K562 (cell line): ENCODE results near the gene ATP4B. TPM values are rescaled to one million over a fixed set of nuclear protein-coding genes. Genes with fewer than 3 reads are reported as not detected.

Experiments
- ATAC-seq: fragments of 200-7000 bp; cut with Tn5 transposase; 3 replicates; pipeline ENCODE4 v1.9.1; 2020; ENCODE audit warnings: moderate library complexity
- BruUV-seq: library from RNA; stranded (reverse); fragments of 400-500 nt; replicated peaks from 2 replicates; lab custom pipeline; 2021; lab: Mats Ljungman, UMichigan
- CTCF ChIA-PET: fragments of 300-600 bp; formaldehyde crosslinking; extraction: SDS; loops from one replicate; lab custom pipeline; 2021; ENCODE audit warnings: low intra/inter-chr PET ratio; lab: Yijun Ruan, JAX
- POLR2A ChIA-PET: fragments of 300-600, 350-650 bp; sonication (Branson Sonifier 250); formaldehyde crosslinking; extraction: SDS; loops from one replicate; lab custom pipeline; 2021; ENCODE audit warnings: antibody characterized with exemption, inconsistent platforms; lab: Yijun Ruan, JAX
- DNase-seq, 4 experiments: peaks; one replicate each; pipeline versions ENCODE4 v3.0.0 to v3.0.0-alpha.2; 2011 to 2018; ENCODE audit warnings: low spot score in 3 of 4, mixed read lengths in 3 of 4; ENCODE audit errors: extremely low read depth in 1 of 4
- FAIRE-seq: peaks from 2 replicates; lab custom pipeline; 2011; peaks lifted over from hg19 to GRCh38; lab: Jason Lieb, UNC
- H2AFZ ChIP-seq: 2 replicates; pipeline ENCODE4 v1.6.0; 2011; ENCODE audit warnings: low read depth, low read length, control low read depth, inconsistent platforms
- H3K27ac ChIP-seq: fragments of 200-600 bp; 3 replicates; pipeline ENCODE4 v1.8.0; 2011; ENCODE audit warnings: low read depth, mild to moderate bottlenecking, control low read depth, inconsistent platforms, low read length, moderate library complexity, mixed read lengths; ENCODE audit errors: extremely low read depth
- H3K27me3 ChIP-seq, 2 experiments: fragments of 300-600 bp in 1 of 2; 2 replicates in 1 of 2; 3 replicates in 1 of 2; pipeline versions ENCODE4 v1.6.0 to v1.8.0; 2011; ENCODE audit warnings: inconsistent platforms in 2 of 2, low read length in 2 of 2, mild to moderate bottlenecking in 1 of 2, mixed read lengths in 1 of 2, moderate library complexity in 1 of 2; ENCODE audit not compliant: control insufficient read depth in 2 of 2, insufficient read depth in 2 of 2
- H3K36me3 ChIP-seq: fragments of 300-600 bp; 3 replicates; pipeline ENCODE4 v1.8.0; 2011; ENCODE audit warnings: mild to moderate bottlenecking, low read length, inconsistent platforms; ENCODE audit not compliant: control insufficient read depth, insufficient read depth
- H3K4me1 ChIP-seq, 2 experiments: fragments of 200-600 bp in 1 of 2; replicated peaks in 1 of 2; 2 replicates in 1 of 2; 3 replicates in 1 of 2; pipeline versions ENCODE4 v1.5.1 to v1.8.0; 2011; ENCODE audit warnings: inconsistent platforms in 2 of 2, low read length in 2 of 2, mild to moderate bottlenecking in 1 of 2, mixed read lengths in 1 of 2, moderate library complexity in 1 of 2; ENCODE audit not compliant: control insufficient read depth in 2 of 2, insufficient read depth in 2 of 2
- H3K4me2 ChIP-seq: 2 replicates; pipeline ENCODE4 v1.6.1; 2011; ENCODE audit warnings: low read length, control low read depth, inconsistent platforms, mixed read lengths; ENCODE audit not compliant: insufficient read depth
- H3K4me3 ChIP-seq: fragments of 200-600 bp; sonication (generic), shearing (Covaris generic); 2 replicates; pipeline ENCODE4 v1.5.1; 2016; ENCODE audit warnings: control low read depth, inconsistent platforms
- H3K79me2 ChIP-seq: fragments of 200-600 bp; 3 replicates; pipeline ENCODE4 v1.8.0; 2011; ENCODE audit warnings: low read length, inconsistent platforms; ENCODE audit not compliant: control insufficient read depth, insufficient read depth
- H3K9ac ChIP-seq, 2 experiments: 2 replicates each; pipeline versions ENCODE4 v1.6.0 to v1.6.1; 2011; ENCODE audit warnings: low read depth in 2 of 2, low read length in 2 of 2, control low read depth in 1 of 2, inconsistent platforms in 1 of 2, mild to moderate bottlenecking in 1 of 2, mixed read lengths in 1 of 2; ENCODE audit not compliant: insufficient read depth in 1 of 2
- H3K9me1 ChIP-seq: one replicate; pipeline ENCODE4 v1.6.0; 2011; ENCODE audit warnings: inconsistent platforms, mild to moderate bottlenecking, low read length, moderate library complexity; ENCODE audit not compliant: control insufficient read depth, insufficient read depth
- H3K9me3 ChIP-seq: replicated peaks from 2 replicates; pipeline ENCODE4 v1.5.1; 2011; ENCODE audit warnings: low read depth, low read length, inconsistent platforms; ENCODE audit not compliant: control insufficient read depth, insufficient read depth
- H4K20me1 ChIP-seq: replicated peaks from 2 replicates; pipeline ENCODE4 v1.6.1; 2011; ENCODE audit warnings: low read length, inconsistent platforms, mixed read lengths; ENCODE audit not compliant: control insufficient read depth, insufficient read depth
- CHCHD3 ChIP-seq: fragments of 250-450 bp; sonication (Bioruptor Pico); IDR thresholded peaks from 2 replicates; pipeline ENCODE4 v2.1.2; 2022; ENCODE audit warnings: mild to moderate bottlenecking
- CHD4 ChIP-seq: fragments of 200-600 bp; sonication (generic); IDR thresholded peaks from 3 replicates; pipeline ENCODE4 v1.6.1; 2012; ENCODE audit warnings: low read depth, mild to moderate bottlenecking, mixed read lengths, low read length, inconsistent platforms; ENCODE audit not compliant: insufficient read depth, insufficient replicate concordance, poor library complexity, severe bottlenecking
- CTBP1 ChIP-seq: fragments of 450-650 bp; IDR thresholded peaks from 2 replicates; pipeline ENCODE4 v1.6.1; 2016; ENCODE audit warnings: borderline replicate concordance
- FOXJ2 ChIP-seq: fragments of 200-800 bp; sonication (Bioruptor generic); IDR thresholded peaks from 2 replicates; pipeline ENCODE4 v1.6.1; 2016; ENCODE audit warnings: missing genetic modification characterization, missing compliant biosample characterization
- MAFK ChIP-seq: IDR thresholded peaks from 2 replicates; pipeline ENCODE4 v1.6.1; 2011; ENCODE audit warnings: low read length, improper control_type of control experiment
- MED1 ChIP-seq: sonication (generic); formaldehyde crosslinking; IDR thresholded peaks from 2 replicates; pipeline ENCODE4 v1.8.1; 2023; ENCODE audit warnings: missing genetic modification reagents, borderline replicate concordance
- RFX1 ChIP-seq: fragments of 450-650 bp; IDR thresholded peaks from 2 replicates; pipeline ENCODE4 v1.6.1; 2016; ENCODE audit warnings: mild to moderate bottlenecking, moderate library complexity
- SRF ChIP-seq, 2 experiments: fragments of 250-450, 450-650 bp in 1 of 2; sonication (Bioruptor Pico) in 1 of 2; sonication (generic) in 1 of 2; formaldehyde crosslinking; IDR thresholded peaks; 2 replicates each; pipeline versions ENCODE4 v1.5.0 to v1.5.1; 2020 to 2022; ENCODE audit warnings: mild to moderate bottlenecking in 1 of 2, missing genetic modification reagents in 1 of 2
- ZC3H8 ChIP-seq: fragments of 450-650 bp; IDR thresholded peaks from 2 replicates; pipeline ENCODE4 v1.6.1; 2017
- ZNF766 ChIP-seq: fragments of 200-800 bp; sonication (Bioruptor generic); conservative IDR thresholded peaks from 2 replicates; pipeline ENCODE4 v1.6.1; 2016; ENCODE audit warnings: missing genetic modification characterization, missing compliant biosample characterization
- WGBS: fragments of 100-300 bp; shearing (Covaris generic); methylation state at CpG from one replicate; pipeline ENCODE4 v1.1.6; 2016; ENCODE audit warnings: low coverage, mixed read lengths; ENCODE audit not compliant: insufficient coverage; ENCODE audit errors: missing lambda C conversion rate; 5-methylcytosine and 5-hydroxymethylcytosine counted together
- in situ Hi-C: fragments of 300-500 bp; cut with MboI; formaldehyde crosslinking; loops from 4 replicates; pipeline ENCODE4 v1.15.0; 2018; ENCODE audit warnings: inconsistent platforms, mixed read lengths
- intact Hi-C: fragments of 100-400 bp; cut with micrococcal nuclease; formaldehyde crosslinking; loops from 2 replicates; pipeline ENCODE4 v1.14.2; 2022
- polyA plus RNA-seq, 8 experiments: library from polyadenylated mRNA; depleted of rRNA in 4 of 8; stranded (reverse) in 5 of 8; unstranded in 3 of 8; fragments of >200 nt; fragmentation: Nextera tagmentation in 2 of 8; fragmentation: Illumina TruSeq in 1 of 8; extraction: Ambion mirVana in 2 of 8; extraction: Trizol in 1 of 8; gene quantifications; 2 replicates each; pipeline versions ENCODE4 v1.2.1 to v1.2.3, GENCODE V29; 2011 to 2014; ENCODE audit warnings: inconsistent platforms in 1 of 8, missing spikeins in 1 of 8
- total RNA-seq, 7 experiments: library from RNA; depleted of rRNA in 6 of 7; stranded (reverse); fragments of >200 nt in 6 of 7; fragmentation: Illumina TruSeq in 2 of 7; extraction: Trizol in 2 of 7; gene quantifications; 2 replicates each; pipeline versions ENCODE4 v1.2.1 to v1.2.3, GENCODE V29; 2011 to 2021; ENCODE audit warnings: low replicate concordance in 1 of 7
- TF ChIP-seq, protein P1 (sequence below): fragments of 450-650 bp; formaldehyde crosslinking; IDR thresholded peaks from 2 replicates; pipeline ENCODE4 v1.4.0; 2020; ENCODE audit warnings: mild to moderate bottlenecking

Gene ATP4B
- total and polyA plus RNA-seq, 9 of the 15 experiments (the other 6 are each of a cell fraction or from before 2014, with no cell fraction given) = not detected

GRCh38 chr13:113646921-113647340 lies 11.1 kb downstream of the ATP4B start:
- no peaks in the 10 kb centered on the region for H3K79me2 ChIP-seq
- in situ Hi-C loops = no loop called here
- POLR2A ChIA-PET = no interaction called here
- peaks cover 0 to 8% of the 10 kb centered on the region in 2 experiments; a peak in 2 of 5 replicates for H3K27me3 ChIP-seq
- intact Hi-C loops = no loop called here
- FAIRE-seq = no peak
- TF ChIP-seq CTBP1 (no peak), SRF (CRISPR knock-in tag; IDR thresholded peaks at IDR 0.05) (no peak), MAFK (no peak), FOXJ2 (tag) (no peak), ZNF766 (CRISPR knock-in tag) (no peak), CHCHD3 (CRISPR knock-in tag) (no peak), MED1 (CRISPR knock-in tag) (no peak), RFX1 (no peak), CHD4 (no peak), ZC3H8 (no peak)
- TF ChIP-seq, protein P1, sequence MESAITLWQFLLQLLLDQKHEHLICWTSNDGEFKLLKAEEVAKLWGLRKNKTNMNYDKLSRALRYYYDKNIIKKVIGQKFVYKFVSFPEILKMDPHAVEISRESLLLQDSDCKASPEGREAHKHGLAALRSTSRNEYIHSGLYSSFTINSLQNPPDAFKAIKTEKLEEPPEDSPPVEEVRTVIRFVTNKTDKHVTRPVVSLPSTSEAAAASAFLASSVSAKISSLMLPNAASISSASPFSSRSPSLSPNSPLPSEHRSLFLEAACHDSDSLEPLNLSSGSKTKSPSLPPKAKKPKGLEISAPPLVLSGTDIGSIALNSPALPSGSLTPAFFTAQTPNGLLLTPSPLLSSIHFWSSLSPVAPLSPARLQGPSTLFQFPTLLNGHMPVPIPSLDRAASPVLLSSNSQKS (CRISPR knock-in tag) = no peak
- TF ChIP-seq, all 486 proteins: peak for 0
- no peak overlapping the region for H3K4me2 ChIP-seq
- H3K27ac ChIP-seq = no peak overlapping the region
- no peak overlapping the region for H3K4me3 ChIP-seq
- no peaks in the 10 kb centered on the region for H4K20me1 ChIP-seq
- H3K4me1 ChIP-seq = no peaks in the 10 kb centered on the region
- peaks cover under 1% of the 10 kb centered on the region; the same call in 2 of the 3 replicates for H3K36me3 ChIP-seq
- H2AFZ ChIP-seq = no peak overlapping the region
- CTCF ChIA-PET = no interaction called here
- BruUV-seq = no TSS peak
- no peak for ATAC-seq
- no peaks in the 10 kb centered on the region for H3K9me1 ChIP-seq
- H3K9me3 ChIP-seq = peaks cover 5% of the 10 kb centered on the region
- H3K9ac ChIP-seq = no peak overlapping the region
- no peak for DNase-seq
- WGBS = 93% methylated on average over 8 of the region's 10 CpGs
